ENCODE measurements around the gene SBNO1. TPM values are rescaled to one million over a fixed set of nuclear protein-coding genes. Genes with fewer than 3 reads are reported as not detected.

The SBNO1 gene
- total RNA-seq, 1 donor from 2014 or later, result 48.6 TPM

GRCh38 chr12:123245678-123246077, 119.0 kb downstream of the SBNO1 start:
- intact Hi-C loops (cut with micrococcal nuclease), result no loop called here
- TF ChIP-seq CTCF (IDR thresholded peaks at IDR 0.05), result no peak
- DNase-seq, result no peak
- ChIA-PET CTCF (no interaction called here), POLR2A (interaction anchor here (0.9 to 1.5 kb wide), 2 partner anchors 13 to 206 kb away, joined by 3 to 6 read pairs; partner anchors contain the start of genes MPHOSPH9 and MTRFR)
- H3K4me3 Mint-ChIP-seq, result no peak overlapping the region
- peaks cover 51% of the 10 kb centered on the region for H3K4me1 Mint-ChIP-seq
- peaks cover 46% of the 10 kb centered on the region for H3K36me3 Mint-ChIP-seq (ENCODE audit: low read depth)
- no peak for ATAC-seq (ENCODE audit: low read depth)
- H3K27me3 Mint-ChIP-seq, result no peaks in the 10 kb centered on the region
- H3K9me3 Mint-ChIP-seq, result no peaks in the 10 kb centered on the region
- H3K27ac Mint-ChIP-seq, result no peak overlapping the region

- POLR2A ChIA-PET, result no interaction called here
- intact Hi-C loops (cut with micrococcal nuclease), result no loop called here
- H3K4me1 Mint-ChIP-seq, result peaks cover 46% of the 10 kb centered on the region
- H3K4me3 Mint-ChIP-seq, result no peak overlapping the region
- TF ChIP-seq CTCF (IDR thresholded peaks at IDR 0.05), result no peak
- DNase-seq, result no peak
- H3K9me3 Mint-ChIP-seq, result no peaks in the 10 kb centered on the region
- peaks cover 44% of the 10 kb centered on the region for H3K36me3 Mint-ChIP-seq (ENCODE audit: low read depth)
- CTCF ChIA-PET, result interaction anchor here (1.0 kb wide), 1 partner anchor 10 kb away, joined by 4 read pairs; no protein-coding TSS in a partner anchor
- ATAC-seq (ENCODE audit: low read depth), result no peak
- no peak overlapping the region for H3K27ac Mint-ChIP-seq
- no peaks in the 10 kb centered on the region for H3K27me3 Mint-ChIP-seq
These were observed 120.9 kb downstream of the SBNO1 start for GRCh38 chr12:123243671-123244262.

GRCh38 chr12:123242116-123242904, 122.3 kb downstream of the SBNO1 start:
- Mint-ChIP-seq H3K27me3 (no peaks in the 10 kb centered on the region), H3K9me3 (no peaks in the 10 kb centered on the region), H3K27ac (peak overlapping the region; percentile 30), H3K4me1 (peaks cover 47% of the 10 kb centered on the region), H3K36me3 (ENCODE audit: low read depth) (peaks cover 31% of the 10 kb centered on the region), H3K4me3 (no peak overlapping the region)
- ChIA-PET CTCF (interaction anchor here (0.6 to 6.5 kb wide), 2 partner anchors 85 to 200 kb away, joined by 3 to 106 read pairs; no protein-coding TSS in a partner anchor), POLR2A (interaction anchor here (1.1 to 1.8 kb wide), 2 partner anchors 9 to 13 kb away, joined by 3 to 19 read pairs; partner anchors contain the start of genes MPHOSPH9 and MTRFR)
- DNase-seq (no peak), ATAC-seq (ENCODE audit: low read depth) (no peak)
- no peak for TF ChIP-seq CTCF (IDR thresholded peaks at IDR 0.05)
- intact Hi-C loops (cut with micrococcal nuclease), result no loop called here

Other genes with a start within 250 kb of the SBNO1 start
- 12.9 and 13.7 TPM in 2 replicates for gene PITPNM2, start 213.8 kb downstream of the SBNO1 start, total RNA-seq
- gene MPHOSPH9, start 131.7 kb downstream of the SBNO1 start, total RNA-seq, result 37.3 and 47.2 TPM in 2 replicates
- gene MTRFR, start 131.4 kb downstream of the SBNO1 start, total RNA-seq, result 23.5 and 23.6 TPM in 2 replicates
- 9.1 and 11.9 TPM in 2 replicates for gene CDK2AP1, start 93.0 kb downstream of the SBNO1 start, total RNA-seq
- 29.4 and 36.0 TPM in 2 replicates for gene KMT5A, start 19.3 kb upstream of the SBNO1 start, total RNA-seq
- 11.2 and 12.2 TPM in 2 replicates for gene RILPL2, start 71.8 kb upstream of the SBNO1 start, total RNA-seq
- gene SNRNP35, start 93.3 kb upstream of the SBNO1 start, total RNA-seq, result 39.5 and 51.5 TPM in 2 replicates
- 0.67 and 0.69 TPM in 2 replicates for gene RILPL1, start 168.9 kb upstream of the SBNO1 start, total RNA-seq
- 92.5 and 108 TPM in 2 replicates for gene TMED2, start 219.7 kb upstream of the SBNO1 start, total RNA-seq
- gene DDX55, start 237.3 kb upstream of the SBNO1 start, total RNA-seq, result 28.8 and 35.0 TPM in 2 replicates